Neutrophil (primary cell): Measurements from ENCODE around the gene FIBCD1.

Source experiments
- H3K27ac ChIP-seq: fragments of 200-600 bp; sonication (generic); 2 replicates; pipeline ENCODE4 v1.5.1; 2016; ENCODE audit warnings: mild to moderate bottlenecking, moderate library complexity
- H3K27me3 ChIP-seq: fragments of 200-600 bp; sonication (generic); 2 replicates; pipeline ENCODE4 v1.6.0; 2016; ENCODE audit warnings: mild to moderate bottlenecking
- H3K36me3 ChIP-seq: fragments of 200-600 bp; sonication (generic); 2 replicates; pipeline ENCODE4 v1.5.1; 2017
- H3K4me1 ChIP-seq, 2 experiments: fragments of 200-600 bp in 1 of 2; sonication (generic) in 1 of 2; 1 replicate in 1 of 2; 2 replicates in 1 of 2; pipeline versions ENCODE4 v1.5.1 to v1.6.1; 2013 to 2016; ENCODE audit warnings: low read depth in 1 of 2, low read length in 1 of 2, mild to moderate bottlenecking in 1 of 2, moderate library complexity in 1 of 2; ENCODE audit not compliant: control insufficient read depth in 1 of 2, insufficient read depth in 1 of 2
- H3K4me3 ChIP-seq, 2 experiments: fragments of 200-600 bp in 1 of 2; sonication (generic) in 1 of 2; 1 replicate in 1 of 2; 2 replicates in 1 of 2; pipeline ENCODE4 v1.5.1; 2013 to 2016; ENCODE audit warnings: low read depth in 1 of 2, low read length in 1 of 2, mild to moderate bottlenecking in 1 of 2, moderate library complexity in 1 of 2
- H3K9me3 ChIP-seq: fragments of 200-600 bp; sonication (generic); 2 replicates; pipeline ENCODE4 v1.5.1; 2016
- TF ChIP-seq, protein P1 (sequence below): fragments of 200-600 bp; sonication (generic); IDR thresholded peaks from 2 replicates; pipeline ENCODE4 v1.5.1; 2016; ENCODE audit warnings: antibody characterized with exemption

Gene FIBCD1

DNA sequence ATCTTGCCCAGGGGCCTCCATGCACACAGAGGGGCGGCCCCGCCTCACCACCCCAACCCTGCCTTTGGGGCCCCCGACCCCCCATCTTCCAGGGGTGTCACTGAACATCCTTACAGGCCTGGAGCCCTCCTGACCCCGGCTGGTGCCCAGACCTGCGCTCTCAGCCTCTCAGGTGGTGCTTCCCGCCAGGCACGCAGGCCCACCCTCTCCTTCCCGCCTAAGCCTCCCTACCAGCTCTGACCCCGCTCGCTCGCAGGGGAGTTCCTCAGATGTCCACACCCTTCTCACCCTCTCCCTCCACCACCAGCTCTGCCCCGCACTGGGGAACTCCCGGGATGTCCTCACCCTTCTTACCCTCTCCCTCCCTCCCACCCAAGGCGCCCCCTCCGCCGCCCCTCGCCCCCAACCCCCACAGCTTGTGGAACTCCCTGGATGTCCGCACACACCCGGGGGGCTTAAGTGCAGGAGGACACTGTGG is 30.1 kb downstream of the FIBCD1 start:
- H3K27me3 ChIP-seq = peaks cover 17% of the 10 kb centered on the region
- H3K4me1 ChIP-seq = no peaks in the 10 kb centered on the region
- TF ChIP-seq, protein P1, sequence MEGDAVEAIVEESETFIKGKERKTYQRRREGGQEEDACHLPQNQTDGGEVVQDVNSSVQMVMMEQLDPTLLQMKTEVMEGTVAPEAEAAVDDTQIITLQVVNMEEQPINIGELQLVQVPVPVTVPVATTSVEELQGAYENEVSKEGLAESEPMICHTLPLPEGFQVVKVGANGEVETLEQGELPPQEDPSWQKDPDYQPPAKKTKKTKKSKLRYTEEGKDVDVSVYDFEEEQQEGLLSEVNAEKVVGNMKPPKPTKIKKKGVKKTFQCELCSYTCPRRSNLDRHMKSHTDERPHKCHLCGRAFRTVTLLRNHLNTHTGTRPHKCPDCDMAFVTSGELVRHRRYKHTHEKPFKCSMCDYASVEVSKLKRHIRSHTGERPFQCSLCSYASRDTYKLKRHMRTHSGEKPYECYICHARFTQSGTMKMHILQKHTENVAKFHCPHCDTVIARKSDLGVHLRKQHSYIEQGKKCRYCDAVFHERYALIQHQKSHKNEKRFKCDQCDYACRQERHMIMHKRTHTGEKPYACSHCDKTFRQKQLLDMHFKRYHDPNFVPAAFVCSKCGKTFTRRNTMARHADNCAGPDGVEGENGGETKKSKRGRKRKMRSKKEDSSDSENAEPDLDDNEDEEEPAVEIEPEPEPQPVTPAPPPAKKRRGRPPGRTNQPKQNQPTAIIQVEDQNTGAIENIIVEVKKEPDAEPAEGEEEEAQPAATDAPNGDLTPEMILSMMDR = no peak
- H3K27ac ChIP-seq = no peak overlapping the region
- H3K4me3 ChIP-seq = no peak overlapping the region
- no peaks in the 10 kb centered on the region for H3K9me3 ChIP-seq
- no peaks in the 10 kb centered on the region for H3K36me3 ChIP-seq

DNA sequence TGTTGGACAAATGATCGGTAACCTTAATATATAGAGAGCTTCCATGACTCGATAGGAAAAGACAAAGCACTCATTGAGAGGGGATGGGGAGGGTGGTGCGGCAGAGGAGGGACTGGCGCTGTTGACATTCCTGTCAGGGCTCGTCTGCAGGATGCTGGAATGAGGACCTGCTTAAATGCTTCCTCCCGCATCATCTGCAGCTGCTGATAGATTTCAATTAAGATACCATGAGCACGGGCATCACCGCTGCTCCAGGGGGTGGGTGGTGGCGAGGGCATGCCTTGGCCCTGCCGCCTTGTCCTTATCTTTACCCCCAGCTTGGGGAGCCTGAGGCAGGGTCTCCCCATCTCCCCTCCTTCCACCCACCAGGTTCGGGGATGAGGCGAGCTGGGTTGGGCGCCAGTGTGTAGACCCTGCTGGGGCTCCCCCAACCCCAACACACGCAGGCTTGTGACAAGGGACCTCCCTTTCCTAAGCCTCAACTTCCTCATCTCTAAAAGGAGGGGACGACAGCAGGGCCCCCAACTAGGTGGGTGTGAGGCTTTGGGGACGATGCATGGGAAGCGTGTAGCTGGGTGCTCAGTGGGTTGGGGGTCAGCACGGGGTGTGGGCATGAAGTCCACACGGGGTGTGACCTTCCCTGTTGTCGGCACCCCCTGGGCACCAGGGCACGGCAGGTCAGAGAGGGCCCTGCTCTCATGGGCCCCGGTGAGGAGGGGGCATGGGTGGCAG is 30.7 kb downstream of the FIBCD1 start:
- Histone ChIP-seq H3K4me3 (no peak overlapping the region), H3K27me3 (peaks cover 17% of the 10 kb centered on the region), H3K36me3 (no peaks in the 10 kb centered on the region), H3K4me1 (no peaks in the 10 kb centered on the region), H3K27ac (no peak overlapping the region), H3K9me3 (no peaks in the 10 kb centered on the region)
- TF ChIP-seq, protein P1 = no peak

DNA sequence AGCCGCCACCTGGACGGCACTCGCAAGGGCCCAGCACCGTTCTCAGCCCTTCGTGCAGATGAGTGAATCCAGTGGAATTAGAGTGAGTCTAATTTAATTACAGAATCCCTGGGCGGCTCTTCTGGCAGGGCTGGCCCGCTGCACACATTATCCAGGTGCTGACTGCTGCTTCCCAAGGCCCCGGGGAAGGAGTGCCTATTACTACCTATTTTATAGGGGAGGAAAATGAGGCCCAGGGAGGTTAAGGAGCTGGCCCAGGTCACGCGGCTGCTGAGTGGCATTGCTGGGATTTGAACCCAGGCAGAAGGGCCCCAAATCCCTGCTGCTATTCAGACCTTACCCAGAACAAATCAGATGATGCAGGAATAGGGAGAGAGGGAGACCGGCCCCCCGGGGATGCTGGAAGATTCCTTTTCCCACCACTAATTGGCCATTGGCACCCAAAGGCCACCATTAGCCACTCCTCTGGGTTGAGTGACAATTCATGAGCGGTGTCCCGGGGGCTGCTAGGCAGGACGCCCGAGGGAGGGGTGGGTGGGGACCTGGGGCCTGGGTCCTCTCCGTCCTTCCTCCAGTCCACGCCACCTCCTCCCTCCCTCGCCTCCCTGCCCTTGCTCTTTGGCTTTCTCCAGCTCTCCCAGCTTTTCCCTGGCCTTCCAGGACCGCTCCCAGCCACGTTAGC is 32.2 kb downstream of the FIBCD1 start:
- no peak overlapping the region for H3K27ac ChIP-seq
- no peaks in the 10 kb centered on the region for H3K4me1 ChIP-seq
- H3K36me3 ChIP-seq = no peaks in the 10 kb centered on the region
- TF ChIP-seq, protein P1 = no peak
- no peaks in the 10 kb centered on the region for H3K9me3 ChIP-seq
- no peak overlapping the region for H3K4me3 ChIP-seq
- H3K27me3 ChIP-seq = peaks cover 17% of the 10 kb centered on the region

DNA sequence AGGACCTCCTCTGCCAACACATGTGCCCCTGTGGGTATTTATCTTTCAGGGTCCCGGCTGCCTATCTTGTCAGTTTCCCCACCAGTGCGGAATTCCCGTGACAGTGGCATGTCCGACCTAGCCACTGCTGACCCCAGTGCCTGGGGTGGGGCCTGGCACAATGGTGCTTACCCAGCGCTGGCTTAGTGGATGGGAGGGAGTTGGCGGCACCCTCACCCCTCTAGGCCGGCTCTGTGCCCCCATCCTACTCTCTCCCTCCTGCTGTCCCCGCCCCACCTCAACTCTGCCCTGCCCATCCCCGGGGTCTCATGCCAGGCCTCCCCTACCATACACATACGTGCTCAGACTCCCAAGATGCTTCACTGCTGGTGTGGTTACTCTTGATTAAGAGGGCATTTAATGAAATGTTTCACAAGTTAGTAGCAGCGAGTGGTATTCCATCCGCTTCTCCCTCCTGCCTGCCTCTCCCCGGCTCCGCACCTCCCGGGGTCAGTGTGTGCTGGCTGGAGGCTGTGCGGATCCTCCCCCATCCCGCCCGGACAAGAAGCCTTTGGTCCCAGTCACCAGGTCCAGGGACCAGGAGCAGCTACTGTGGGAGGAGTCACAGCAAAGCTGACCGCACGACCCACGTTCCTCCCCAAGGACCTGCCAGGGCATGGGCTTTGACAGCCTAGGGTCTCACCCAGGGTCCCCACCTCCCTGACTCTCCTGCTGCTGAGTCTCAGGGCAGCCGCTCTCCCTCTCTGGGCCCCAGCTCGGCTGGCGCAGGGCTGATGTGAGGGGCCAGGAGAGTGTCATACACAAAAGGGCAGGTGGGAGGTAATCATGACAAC is 32.9 kb downstream of the FIBCD1 start:
- TF ChIP-seq, protein P1 = no peak
- peaks cover 17% of the 10 kb centered on the region for H3K27me3 ChIP-seq
- no peaks in the 10 kb centered on the region for H3K9me3 ChIP-seq
- H3K36me3 ChIP-seq = no peaks in the 10 kb centered on the region
- H3K4me3 ChIP-seq = no peak overlapping the region
- H3K27ac ChIP-seq = no peak overlapping the region
- H3K4me1 ChIP-seq = no peaks in the 10 kb centered on the region

DNA sequence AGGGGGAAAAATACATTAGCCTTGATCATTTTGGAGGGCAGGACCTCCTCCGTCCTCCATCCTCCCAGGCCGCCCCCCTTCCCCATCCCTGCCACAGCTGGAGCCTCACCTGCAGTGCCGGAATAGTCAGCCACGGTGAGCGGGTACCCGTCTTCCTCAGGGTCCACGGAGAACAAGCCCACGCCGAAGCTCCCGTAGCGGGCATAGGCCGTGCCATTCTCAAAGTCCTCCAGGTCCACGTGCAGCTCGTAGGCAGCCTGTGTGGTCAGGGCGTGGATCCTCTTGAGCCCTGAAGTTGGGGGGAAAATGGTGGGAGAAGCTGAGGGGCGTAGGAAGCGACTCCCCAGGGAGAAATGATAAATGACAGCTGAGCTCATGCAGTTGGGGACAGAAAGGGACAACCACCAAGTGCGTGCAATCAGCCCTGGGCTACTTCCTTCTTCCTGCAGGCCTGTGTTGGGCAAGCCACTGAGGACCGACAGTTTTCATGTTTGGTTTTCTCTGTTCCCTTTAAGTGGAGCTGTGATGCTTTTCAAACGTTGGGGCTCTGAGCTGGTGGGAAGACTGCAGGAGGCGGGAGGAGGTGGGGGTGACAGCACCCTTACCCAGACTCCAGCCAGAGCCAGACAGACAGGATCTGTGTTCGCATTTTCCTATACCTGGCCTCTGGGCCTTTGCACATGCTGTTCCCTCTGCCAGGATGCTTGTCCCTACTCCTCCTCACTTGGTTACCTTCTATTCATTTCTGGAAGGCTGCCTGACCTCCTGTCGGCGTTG is 33.7 kb downstream of the FIBCD1 start:
- TF ChIP-seq, protein P1 = no peak
- H3K27ac ChIP-seq = no peak overlapping the region
- H3K4me3 ChIP-seq = no peak overlapping the region
- H3K9me3 ChIP-seq = no peaks in the 10 kb centered on the region
- no peaks in the 10 kb centered on the region for H3K4me1 ChIP-seq
- peaks cover 25% of the 10 kb centered on the region for H3K27me3 ChIP-seq
- no peaks in the 10 kb centered on the region for H3K36me3 ChIP-seq
